ENCODE data around the gene PSMD4.
A peak's percentile ranks its signal among the peaks of the same experiment; 100 is the strongest.

PSMD4 gene

DNA sequence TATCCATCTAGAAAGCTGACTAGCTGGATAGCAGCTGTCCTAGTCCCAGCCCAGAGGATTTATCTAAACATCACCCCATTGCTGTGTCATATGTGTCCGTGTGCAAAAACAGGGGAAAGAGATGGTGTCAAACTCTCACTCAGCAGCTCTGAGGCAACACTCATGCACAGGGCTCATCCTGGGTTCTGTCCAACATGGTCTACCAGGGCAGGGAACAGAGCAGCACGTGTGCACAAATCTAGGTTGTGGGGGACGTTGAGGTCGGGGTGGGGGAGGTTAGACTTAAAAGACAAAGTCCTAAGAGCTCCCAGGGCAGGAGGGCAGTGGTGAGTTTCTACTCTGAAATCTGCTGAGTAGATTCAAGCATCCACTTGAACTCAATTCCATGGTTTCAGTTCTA lies 56.5 kb downstream of the PSMD4 start:
- Histone ChIP-seq H3K4me1 (ENCODE audit: control insufficient read depth in 2 of 2, insufficient read depth in 1 of 2, low read depth in 1 of 2, low read length in 2 of 2) (peaks cover 3 to 22% of the 10 kb centered on the region in 2 donors), H3K36me3 (replicated peaks in 1 of 2; ENCODE audit: control insufficient read depth in 2 of 2, insufficient read depth in 2 of 2, low read length in 2 of 2) (peaks cover 32 to 93% of the 10 kb centered on the region in 2 donors)
- no peak for DNase-seq (ENCODE audit: low spot score)

DNA sequence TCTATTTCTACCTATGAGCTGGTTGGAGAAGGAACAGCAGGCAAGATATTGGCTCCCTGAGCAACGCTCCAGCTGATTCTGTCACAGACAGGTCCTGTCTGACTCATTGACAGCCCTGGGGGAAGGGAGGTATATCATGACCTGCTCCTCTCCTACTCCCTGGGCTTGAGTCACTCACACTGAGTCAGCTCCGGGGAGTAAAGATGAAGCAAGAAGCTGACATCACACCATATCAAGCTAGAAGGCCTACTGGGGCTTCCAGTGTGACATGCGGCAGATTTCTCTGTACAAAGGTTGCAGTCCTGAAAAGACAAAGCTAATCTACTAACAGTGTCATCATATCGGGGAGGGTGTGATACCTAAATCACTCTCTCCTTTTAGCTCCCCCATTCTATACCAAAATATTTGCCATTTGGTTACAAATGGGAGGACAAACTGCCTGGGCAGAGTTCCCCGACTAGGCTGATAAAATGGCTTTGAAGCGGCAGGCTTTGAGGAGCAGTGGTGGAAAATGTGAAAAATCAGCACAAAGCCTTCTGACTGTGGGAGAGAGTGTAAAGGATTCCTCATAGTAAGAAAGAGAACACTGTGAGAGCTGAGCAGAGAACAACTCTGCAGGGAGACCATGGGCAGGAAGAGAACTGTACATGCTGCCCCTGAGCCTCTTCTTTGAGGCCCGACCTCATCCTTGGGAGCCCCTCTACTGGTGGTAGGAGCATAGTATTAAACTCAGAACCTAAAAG lies 57.2 kb downstream of the PSMD4 start:
- Histone ChIP-seq H3K36me3 (replicated peaks in 1 of 2; ENCODE audit: control insufficient read depth in 2 of 2, insufficient read depth in 2 of 2, low read length in 2 of 2) (peaks cover 28 to 92% of the 10 kb centered on the region in 2 donors), H2BK120ac (ENCODE audit: low read depth, low read length) (no peak overlapping the region), H3K9ac (ENCODE audit: low read depth, low read length, poor library complexity) (no peak overlapping the region), H2BK12ac (ENCODE audit: low read length) (no peak overlapping the region), H3K9me3 (replicated peaks in 1 of 2; ENCODE audit: control insufficient read depth in 2 of 2, insufficient read depth in 1 of 2, low read depth in 1 of 2, low read length in 2 of 2) (no peaks in the 10 kb centered on the region), H3K4me1 (ENCODE audit: control insufficient read depth in 2 of 2, insufficient read depth in 1 of 2, low read depth in 1 of 2, low read length in 2 of 2) (peaks cover 3 to 22% of the 10 kb centered on the region in 2 donors), H4K91ac (ENCODE audit: low read depth, low read length, poor library complexity) (no peak overlapping the region), H3K14ac (ENCODE audit: low read length) (no peak overlapping the region), H3K18ac (ENCODE audit: low read length) (no peak overlapping the region), H3K4me3 (ENCODE audit: low read length in 2 of 2) (no peak overlapping the region), H4K8ac (ENCODE audit: low read depth, low read length) (no peak overlapping the region), H2AK5ac (ENCODE audit: low read depth, low read length) (no peak overlapping the region), H2AFZ (ENCODE audit: low read length) (no peak overlapping the region), H2BK5ac (ENCODE audit: low read length) (no peak overlapping the region), H3K27me3 (ENCODE audit: control insufficient read depth in 3 of 3, insufficient read depth in 3 of 3, low read depth in 1 of 3, low read length in 3 of 3) (no peaks in the 10 kb centered on the region), H3K4ac (ENCODE audit: low read length) (no peak overlapping the region), H3K23ac (ENCODE audit: low read depth, low read length, poor library complexity) (no peak overlapping the region), H3K27ac (replicated peaks; ENCODE audit: low read length) (no peak overlapping the region), H3K79me1 (ENCODE audit: low read depth, low read length) (no peaks in the 10 kb centered on the region), H2BK15ac (ENCODE audit: low read length) (no peak overlapping the region), H3K4me2 (ENCODE audit: insufficient read depth, low read length, poor library complexity, severe bottlenecking) (no peak overlapping the region)
- no CpG with 5 or more reads among the region's 7 CpGs for WGBS, 2 donors (ENCODE audit: extremely low coverage in 2 of 2, insufficient read length in 2 of 2, insufficient replicate concordance in 1 of 2)
- no peak for DNase-seq (ENCODE audit: low spot score)

More for the DNA sequence above, 56.5 kb downstream of the PSMD4 start:
- Histone ChIP-seq H2BK15ac (ENCODE audit: low read length) (no peak overlapping the region), H2BK5ac (ENCODE audit: low read length) (no peak overlapping the region), H2BK12ac (ENCODE audit: low read length) (no peak overlapping the region), H3K27ac (replicated peaks; ENCODE audit: low read length) (no peak overlapping the region), H2AFZ (ENCODE audit: low read length) (no peak overlapping the region), H2BK120ac (ENCODE audit: low read depth, low read length) (no peak overlapping the region), H3K4me3 (ENCODE audit: low read length in 2 of 2) (no peak overlapping the region), H3K4ac (ENCODE audit: low read length) (no peak overlapping the region), H3K79me1 (ENCODE audit: low read depth, low read length) (no peaks in the 10 kb centered on the region), H3K9ac (ENCODE audit: low read depth, low read length, poor library complexity) (no peak overlapping the region), H2AK5ac (ENCODE audit: low read depth, low read length) (peak overlapping the region; percentile 6), H4K91ac (ENCODE audit: low read depth, low read length, poor library complexity) (no peak overlapping the region), H3K18ac (ENCODE audit: low read length) (no peak overlapping the region), H3K27me3 (ENCODE audit: control insufficient read depth in 3 of 3, insufficient read depth in 3 of 3, low read depth in 1 of 3, low read length in 3 of 3) (no peaks in the 10 kb centered on the region), H3K23ac (ENCODE audit: low read depth, low read length, poor library complexity) (no peak overlapping the region), H3K9me3 (replicated peaks in 1 of 2; ENCODE audit: control insufficient read depth in 2 of 2, insufficient read depth in 1 of 2, low read depth in 1 of 2, low read length in 2 of 2) (no peaks in the 10 kb centered on the region), H4K8ac (ENCODE audit: low read depth, low read length) (no peak overlapping the region), H3K4me2 (ENCODE audit: insufficient read depth, low read length, poor library complexity, severe bottlenecking) (no peak overlapping the region), H3K14ac (ENCODE audit: low read length) (no peak overlapping the region)
- WGBS, 2 donors (ENCODE audit: extremely low coverage in 2 of 2, insufficient read length in 2 of 2, insufficient replicate concordance in 1 of 2), result no CpG with 5 or more reads among the region's 4 CpGs

GRCh38 chr1:151312411-151312810 lies 57.9 kb downstream of the PSMD4 start:
- no peak overlapping the region for H3K18ac ChIP-seq (ENCODE audit: low read length)

DNA sequence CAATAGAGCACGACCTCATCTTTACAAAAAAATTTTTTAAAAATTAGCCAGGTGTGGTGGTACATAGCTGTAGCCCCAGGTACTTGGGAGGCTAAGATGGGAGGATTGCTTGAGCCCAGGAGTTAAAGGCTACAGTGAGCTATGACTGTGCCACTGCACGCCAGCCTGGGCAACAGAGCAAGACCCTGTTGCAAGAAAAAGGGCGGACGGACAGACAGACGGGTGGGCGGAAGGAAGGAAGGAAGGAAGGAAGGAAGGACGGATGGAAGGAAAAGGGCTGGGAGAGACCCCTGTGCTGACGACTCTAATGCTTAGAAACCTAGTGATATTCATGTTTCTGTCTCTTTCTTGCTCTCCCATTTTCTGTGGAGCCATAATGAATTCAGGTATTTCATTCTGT lies 58.3 kb downstream of the PSMD4 start:
- Histone ChIP-seq H3K27me3 (ENCODE audit: control insufficient read depth in 3 of 3, insufficient read depth in 3 of 3, low read depth in 1 of 3, low read length in 3 of 3) (no peaks in the 10 kb centered on the region), H3K4ac (ENCODE audit: low read length) (no peak overlapping the region), H3K4me3 (ENCODE audit: low read length in 2 of 2) (no peak overlapping the region), H3K14ac (ENCODE audit: low read length) (no peak overlapping the region), H2AFZ (ENCODE audit: low read length) (no peak overlapping the region), H2BK120ac (ENCODE audit: low read depth, low read length) (no peak overlapping the region), H3K9me3 (replicated peaks in 1 of 2; ENCODE audit: control insufficient read depth in 2 of 2, insufficient read depth in 1 of 2, low read depth in 1 of 2, low read length in 2 of 2) (no peaks in the 10 kb centered on the region), H2AK5ac (ENCODE audit: low read depth, low read length) (no peak overlapping the region), H3K23ac (ENCODE audit: low read depth, low read length, poor library complexity) (no peak overlapping the region), H3K9ac (ENCODE audit: low read depth, low read length, poor library complexity) (no peak overlapping the region), H3K4me2 (ENCODE audit: insufficient read depth, low read length, poor library complexity, severe bottlenecking) (no peak overlapping the region), H2BK5ac (ENCODE audit: low read length) (no peak overlapping the region), H2BK15ac (ENCODE audit: low read length) (no peak overlapping the region), H3K18ac (ENCODE audit: low read length) (no peak overlapping the region), H3K27ac (replicated peaks; ENCODE audit: low read length) (no peak overlapping the region), H2BK12ac (ENCODE audit: low read length) (no peak overlapping the region), H3K79me1 (ENCODE audit: low read depth, low read length) (no peaks in the 10 kb centered on the region), H4K8ac (ENCODE audit: low read depth, low read length) (no peak overlapping the region), H3K36me3 (replicated peaks in 1 of 2; ENCODE audit: control insufficient read depth in 2 of 2, insufficient read depth in 2 of 2, low read length in 2 of 2) (peaks cover 20 to 88% of the 10 kb centered on the region in 2 donors), H3K4me1 (ENCODE audit: control insufficient read depth in 2 of 2, insufficient read depth in 1 of 2, low read depth in 1 of 2, low read length in 2 of 2) (peaks cover 3 to 22% of the 10 kb centered on the region in 2 donors), H4K91ac (ENCODE audit: low read depth, low read length, poor library complexity) (no peak overlapping the region)
- no peak for DNase-seq (ENCODE audit: low spot score)
- WGBS, 2 donors (ENCODE audit: extremely low coverage in 2 of 2, insufficient read length in 2 of 2, insufficient replicate concordance in 1 of 2), result no CpG with 5 or more reads among the region's 8 CpGs

More at GRCh38 chr1:151312411-151312810, 57.9 kb downstream of the PSMD4 start:
- peaks cover 3 to 22% of the 10 kb centered on the region in 2 donors for H3K4me1 ChIP-seq (ENCODE audit: control insufficient read depth in 2 of 2, insufficient read depth in 1 of 2, low read depth in 1 of 2, low read length in 2 of 2)
- no peak overlapping the region for H2AK5ac ChIP-seq (ENCODE audit: low read depth, low read length)
- peaks cover 24 to 89% of the 10 kb centered on the region in 2 donors for H3K36me3 ChIP-seq (replicated peaks in 1 of 2; ENCODE audit: control insufficient read depth in 2 of 2, insufficient read depth in 2 of 2, low read length in 2 of 2)
- no CpG with 5 or more reads among the region's 4 CpGs for WGBS, 2 donors (ENCODE audit: extremely low coverage in 2 of 2, insufficient read length in 2 of 2, insufficient replicate concordance in 1 of 2)
- H3K27ac ChIP-seq (replicated peaks; ENCODE audit: low read length), result no peak overlapping the region
- no peaks in the 10 kb centered on the region for H3K9me3 ChIP-seq (replicated peaks in 1 of 2; ENCODE audit: control insufficient read depth in 2 of 2, insufficient read depth in 1 of 2, low read depth in 1 of 2, low read length in 2 of 2)
- no peak overlapping the region for H3K4me3 ChIP-seq (ENCODE audit: low read length in 2 of 2)
- H2BK5ac ChIP-seq (ENCODE audit: low read length), result no peak overlapping the region
- H3K14ac ChIP-seq (ENCODE audit: low read length), result no peak overlapping the region
- H2BK120ac ChIP-seq (ENCODE audit: low read depth, low read length), result no peak overlapping the region
- no peak overlapping the region for H3K4me2 ChIP-seq (ENCODE audit: insufficient read depth, low read length, poor library complexity, severe bottlenecking)
- no peak for DNase-seq (ENCODE audit: low spot score)
- no peak overlapping the region for H4K8ac ChIP-seq (ENCODE audit: low read depth, low read length)
- no peak overlapping the region for H3K4ac ChIP-seq (ENCODE audit: low read length)
- no peaks in the 10 kb centered on the region for H3K27me3 ChIP-seq (ENCODE audit: control insufficient read depth in 3 of 3, insufficient read depth in 3 of 3, low read depth in 1 of 3, low read length in 3 of 3)
- no peak overlapping the region for H2AFZ ChIP-seq (ENCODE audit: low read length)
- H3K9ac ChIP-seq (ENCODE audit: low read depth, low read length, poor library complexity), result no peak overlapping the region
- no peak overlapping the region for H3K23ac ChIP-seq (ENCODE audit: low read depth, low read length, poor library complexity)
- no peak overlapping the region for H4K91ac ChIP-seq (ENCODE audit: low read depth, low read length, poor library complexity)
- no peak overlapping the region for H2BK15ac ChIP-seq (ENCODE audit: low read length)
- H2BK12ac ChIP-seq (ENCODE audit: low read length), result no peak overlapping the region
- H3K79me1 ChIP-seq (ENCODE audit: low read depth, low read length), result no peaks in the 10 kb centered on the region

Measured in neuronal stem cell (in vitro differentiated cells).